K562 (cell line): ENCODE results near the gene TMA16. TPM values are rescaled to one million over a fixed set of nuclear protein-coding genes. Genes with fewer than 3 reads are reported as not detected.

Source experiments
- ARID2 ChIP-seq: fragments of 450-650 bp; IDR thresholded peaks from 2 replicates; pipeline ENCODE4 v1.6.1; 2017; ENCODE audit warnings: antibody characterized with exemption, mild to moderate bottlenecking
- CTCF ChIP-seq, 3 experiments: IDR thresholded peaks in 2 of 3; conservative IDR thresholded peaks in 1 of 3; 2 replicates each; pipeline ENCODE4 v1.5.1; 2011 to 2012; ENCODE audit warnings: low read length in 3 of 3, mild to moderate bottlenecking in 3 of 3, control low read depth in 2 of 3, improper control_type of control experiment in 1 of 3, inconsistent platforms in 1 of 3, low read depth in 1 of 3, mixed read lengths in 1 of 3, moderate library complexity in 1 of 3; ENCODE audit not compliant: insufficient read depth in 2 of 3
- CUX1 ChIP-seq: fragments of 200-800 bp; sonication (Bioruptor generic); IDR thresholded peaks from 2 replicates; pipeline ENCODE4 v1.6.1; 2016; ENCODE audit warnings: missing genetic modification characterization, missing compliant biosample characterization
- GTF2A2 ChIP-seq: IDR thresholded peaks from 2 replicates; pipeline ENCODE4 v1.6.1; 2016; ENCODE audit warnings: mild to moderate bottlenecking, missing genetic modification characterization, missing compliant biosample characterization
- HMGXB4 ChIP-seq: sonication (generic); formaldehyde crosslinking; IDR thresholded peaks from 2 replicates; pipeline ENCODE4 v1.8.1; 2023; ENCODE audit warnings: mild to moderate bottlenecking, missing genetic modification reagents
- ID3 ChIP-seq, 2 experiments: fragments of 250-450 bp in 1 of 2; fragments of 450-650 bp in 1 of 2; sonication (Bioruptor Pico) in 1 of 2; IDR thresholded peaks; 2 replicates each; pipeline versions ENCODE4 v1.6.1 to v1.8.0; 2016 to 2021; ENCODE audit warnings: mild to moderate bottlenecking in 2 of 2, moderate library complexity in 2 of 2, missing compliant biosample characterization in 1 of 2, missing genetic modification characterization in 1 of 2
- ILF3 ChIP-seq: fragments of 450-650 bp; IDR thresholded peaks from 2 replicates; pipeline ENCODE4 v1.6.1; 2018; ENCODE audit warnings: antibody characterized with exemption, mild to moderate bottlenecking, moderate library complexity, borderline replicate concordance
- MAZ ChIP-seq, 2 experiments: fragments of 450-650 bp in 1 of 2; sonication (generic) in 1 of 2; formaldehyde crosslinking; IDR thresholded peaks in 1 of 2; conservative IDR thresholded peaks in 1 of 2; 2 replicates each; pipeline versions ENCODE4 v1.4.0 to v1.5.0; 2020; ENCODE audit warnings: mild to moderate bottlenecking in 1 of 2, missing genetic modification reagents in 1 of 2
- PBX2 ChIP-seq, 2 experiments: IDR thresholded peaks in 1 of 2; conservative IDR thresholded peaks in 1 of 2; 2 replicates each; pipeline ENCODE4 v1.6.1; 2016; ENCODE audit warnings: low read depth in 2 of 2, mild to moderate bottlenecking in 1 of 2, missing compliant biosample characterization in 1 of 2, missing genetic modification characterization in 1 of 2, moderate library complexity in 1 of 2
- PKNOX1 ChIP-seq: fragments of 450-650 bp; IDR thresholded peaks from 2 replicates; pipeline ENCODE4 v1.6.1; 2016
- RBM17 ChIP-seq: fragments of 200-400 bp; formaldehyde crosslinking; IDR thresholded peaks from 2 replicates; pipeline ENCODE4 v1.6.1; 2017; ENCODE audit warnings: low read depth, mild to moderate bottlenecking, low read length, borderline replicate concordance
- SMC3 ChIP-seq: conservative IDR thresholded peaks from 2 replicates; pipeline ENCODE4 v1.6.1; 2011; ENCODE audit warnings: low read depth, low read length, improper control_type of control experiment; ENCODE audit not compliant: insufficient read depth
- polyA plus RNA-seq, 8 experiments: library from polyadenylated mRNA; depleted of rRNA in 4 of 8; stranded (reverse) in 5 of 8; unstranded in 3 of 8; fragments of >200 nt; fragmentation: Nextera tagmentation in 2 of 8; fragmentation: Illumina TruSeq in 1 of 8; extraction: Ambion mirVana in 2 of 8; extraction: Trizol in 1 of 8; gene quantifications; 2 replicates each; pipeline versions ENCODE4 v1.2.1 to v1.2.3, GENCODE V29; 2011 to 2014; ENCODE audit warnings: inconsistent platforms in 1 of 8, missing spikeins in 1 of 8
- total RNA-seq, 7 experiments: library from RNA; depleted of rRNA in 6 of 7; stranded (reverse); fragments of >200 nt in 6 of 7; fragmentation: Illumina TruSeq in 2 of 7; extraction: Trizol in 2 of 7; gene quantifications; 2 replicates each; pipeline versions ENCODE4 v1.2.1 to v1.2.3, GENCODE V29; 2011 to 2021; ENCODE audit warnings: low replicate concordance in 1 of 7

TMA16 gene
- total and polyA plus RNA-seq, 9 of the 15 experiments (the other 6 are each of a cell fraction or from before 2014, with no cell fraction given): 27.7 to 74.8 (median 66.6) TPM

- TF ChIP-seq CUX1 (no peak), PBX2 (CRISPR knock-in tag; IDR thresholded peaks at IDR 0.05; ENCODE audit: low read depth) (no peak), PBX2 (tag; conservative IDR thresholded peaks at IDR 0.05; ENCODE audit: low read depth) (peak; percentile 82), ARID2 (0 out of 2 replicates have a peak, but pooled peaks have one; percentile 52), GTF2A2 (tag) (no peak), HMGXB4 (CRISPR knock-in tag) (no peak), PKNOX1 (peak; percentile 88), MAZ (CRISPR knock-in tag; conservative IDR thresholded peaks at IDR 0.05 in 1 of 2, IDR thresholded peaks at IDR 0.05 in 1 of 2) (peak in 1 of 2 experiments; percentile 37; a peak in 1 of 4 replicates), ID3 (CRISPR knock-in tag; IDR thresholded peaks at IDR 0.05) (no peak), ID3 (tag; IDR thresholded peaks at IDR 0.05) (no peak), CTCF (IDR thresholded peaks at IDR 0.05 in 2 of 3, conservative IDR thresholded peaks at IDR 0.05 in 1 of 3; ENCODE audit: insufficient read depth in 2 of 3, low read depth in 1 of 3, low read length in 3 of 3) (peak; percentile 58 to 75 (median 64)), RBM17 (no peak), ILF3 (no peak), SMC3 (peak; percentile 65)
These were observed 9.6 kb upstream of the TMA16 start (continued) for GRCh38 chr4:163484906-163485305.
